Neural cell (in vitro differentiated cells): ENCODE results near the gene POM121L12.

Source experiments
- CTCF ChIP-seq: fragments of 450-650 bp; IDR thresholded peaks from 2 replicates; pipeline ENCODE4 v1.5.1; 2014; ENCODE audit warnings: antibody characterized with exemption, mild to moderate bottlenecking, moderate library complexity; ENCODE audit not compliant: poor library complexity, severe bottlenecking
- EZH2 ChIP-seq: fragments of 200-600, 300-800 bp; shearing (Covaris generic), sonication (generic); IDR thresholded peaks from 2 replicates; pipeline ENCODE4 v1.6.1; 2014; ENCODE audit warnings: antibody characterized with exemption, low read length, borderline replicate concordance, mild to moderate bottlenecking; ENCODE audit not compliant: insufficient read depth, poor library complexity, severe bottlenecking
- POLR2AphosphoS5 ChIP-seq: IDR thresholded peaks from 2 replicates; pipeline ENCODE4 v1.6.1; 2012
- RAD21 ChIP-seq: fragments of 450-650 bp; conservative IDR thresholded peaks from 2 replicates; pipeline ENCODE4 v1.6.1; 2014; ENCODE audit warnings: antibody characterized with exemption, mild to moderate bottlenecking, moderate library complexity

DNA sequence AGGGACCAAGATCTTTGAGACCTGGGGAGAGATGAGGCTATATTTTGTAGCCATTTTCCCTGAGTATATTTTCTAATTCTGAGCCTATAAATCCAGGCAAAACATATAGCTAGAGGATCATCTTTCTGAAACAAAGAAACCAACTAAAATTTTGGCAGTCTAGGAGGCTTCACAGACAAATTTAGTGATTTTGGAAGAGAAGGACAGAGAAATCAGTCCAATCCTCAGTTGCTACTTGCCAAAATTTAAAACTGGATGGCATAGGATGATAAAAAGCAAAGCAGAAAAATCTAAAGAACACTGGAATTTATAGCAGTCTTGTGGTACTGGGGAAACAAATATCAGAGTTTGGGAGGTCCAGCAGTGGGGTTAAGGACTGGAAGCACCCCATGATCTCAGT lies 43.4 kb upstream of the POM121L12 start:
- TF ChIP-seq CTCF = no peak
- TF ChIP-seq POLR2AphosphoS5 = no peak
- no peak for TF ChIP-seq EZH2
- no peak for TF ChIP-seq RAD21
